ENCODE results near the gene ATP6V0B.

The ATP6V0B gene

DNA sequence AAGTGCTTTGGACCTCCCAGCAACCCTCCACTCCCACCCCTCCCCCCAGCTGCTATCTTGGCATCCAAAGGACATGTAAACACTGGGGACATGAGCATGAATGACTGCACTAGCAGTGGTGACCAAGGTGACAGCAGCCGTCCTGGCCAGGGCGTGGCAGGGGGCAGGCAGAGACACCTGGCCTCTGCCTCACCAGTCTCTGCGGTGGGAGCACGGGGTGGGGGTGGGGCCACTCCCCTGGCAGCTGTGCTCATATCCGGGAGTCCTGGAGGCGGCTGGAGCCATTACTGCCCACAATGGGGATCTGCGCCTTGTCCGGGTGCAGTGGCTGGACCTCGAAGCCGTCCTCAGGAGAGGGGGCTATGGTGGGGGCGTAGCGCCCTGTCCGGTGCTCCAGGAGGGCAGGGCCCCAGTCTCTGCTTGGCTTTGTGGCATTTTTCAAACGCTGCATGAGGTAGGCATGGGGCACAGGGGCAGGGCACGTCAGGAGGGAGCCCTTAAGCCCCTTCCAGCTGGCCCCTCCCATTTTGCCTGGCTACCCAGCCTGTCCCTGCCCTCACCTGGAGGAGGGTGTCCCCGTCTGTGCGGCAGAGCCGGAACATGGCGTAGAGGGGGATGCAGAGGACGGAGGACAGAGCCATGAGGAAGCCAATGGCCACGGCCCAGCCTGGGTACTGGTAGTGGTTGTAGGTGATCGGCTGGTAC is 22.7 kb downstream of the ATP6V0B start:
- no peak overlapping the region for H3K4me2 ChIP-seq (ENCODE audit: low read length)
- no peak for TF ChIP-seq EZH2phosphoT487 (IDR thresholded peaks at IDR 0.05; ENCODE audit: low read depth)
- TF ChIP-seq, protein P1, sequence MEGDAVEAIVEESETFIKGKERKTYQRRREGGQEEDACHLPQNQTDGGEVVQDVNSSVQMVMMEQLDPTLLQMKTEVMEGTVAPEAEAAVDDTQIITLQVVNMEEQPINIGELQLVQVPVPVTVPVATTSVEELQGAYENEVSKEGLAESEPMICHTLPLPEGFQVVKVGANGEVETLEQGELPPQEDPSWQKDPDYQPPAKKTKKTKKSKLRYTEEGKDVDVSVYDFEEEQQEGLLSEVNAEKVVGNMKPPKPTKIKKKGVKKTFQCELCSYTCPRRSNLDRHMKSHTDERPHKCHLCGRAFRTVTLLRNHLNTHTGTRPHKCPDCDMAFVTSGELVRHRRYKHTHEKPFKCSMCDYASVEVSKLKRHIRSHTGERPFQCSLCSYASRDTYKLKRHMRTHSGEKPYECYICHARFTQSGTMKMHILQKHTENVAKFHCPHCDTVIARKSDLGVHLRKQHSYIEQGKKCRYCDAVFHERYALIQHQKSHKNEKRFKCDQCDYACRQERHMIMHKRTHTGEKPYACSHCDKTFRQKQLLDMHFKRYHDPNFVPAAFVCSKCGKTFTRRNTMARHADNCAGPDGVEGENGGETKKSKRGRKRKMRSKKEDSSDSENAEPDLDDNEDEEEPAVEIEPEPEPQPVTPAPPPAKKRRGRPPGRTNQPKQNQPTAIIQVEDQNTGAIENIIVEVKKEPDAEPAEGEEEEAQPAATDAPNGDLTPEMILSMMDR (IDR thresholded peaks at IDR 0.05; ENCODE audit: low read depth, low read length), result no peak
- H3K27ac ChIP-seq (ENCODE audit: low read length), result no peak overlapping the region
- H3K79me2 ChIP-seq (ENCODE audit: low read length), result no peaks in the 10 kb centered on the region
- H3K4me1 ChIP-seq (ENCODE audit: low read length), result peaks cover 7% of the 10 kb centered on the region; the same call in 1 of the 2 replicates
- H3K27me3 ChIP-seq (ENCODE audit: low read depth, low read length), result no peaks in the 10 kb centered on the region
- H3K4me3 ChIP-seq (ENCODE audit: low read length), result no peak overlapping the region
- no peak overlapping the region for H2AFZ ChIP-seq (ENCODE audit: low read depth, low read length)
- no peaks in the 10 kb centered on the region for H3K9me3 ChIP-seq (ENCODE audit: insufficient read depth, low read length)
- H3K36me3 ChIP-seq (replicated peaks; ENCODE audit: low read depth, low read length), result no peaks in the 10 kb centered on the region
- H3K9ac ChIP-seq (ENCODE audit: low read length), result no peak overlapping the region
- no peaks in the 10 kb centered on the region for H4K20me1 ChIP-seq (ENCODE audit: insufficient read depth, low read length)

DNA sequence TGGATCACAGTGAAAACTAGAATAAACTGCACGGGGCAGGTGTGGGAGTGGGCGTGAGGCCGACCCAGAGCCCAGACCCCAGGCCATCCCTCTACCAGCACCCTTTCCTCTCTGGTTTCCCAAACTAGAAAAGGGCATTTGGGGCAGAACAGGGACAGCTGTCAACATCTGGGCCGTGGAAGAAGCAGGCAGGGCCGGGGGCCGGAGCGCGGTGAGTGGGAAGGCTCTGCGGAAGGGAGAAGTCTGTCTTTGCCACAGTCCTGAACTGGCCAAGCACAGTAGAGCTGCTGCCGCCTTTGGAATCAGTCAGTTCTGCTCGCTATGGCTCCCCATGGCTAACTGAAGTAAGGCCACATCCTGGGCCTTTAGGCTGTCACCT is 23.2 kb downstream of the ATP6V0B start:
- Histone ChIP-seq H3K79me2 (ENCODE audit: low read length) (no peaks in the 10 kb centered on the region), H3K4me2 (ENCODE audit: low read length) (no peak overlapping the region), H3K9ac (ENCODE audit: low read length) (no peak overlapping the region), H3K27me3 (ENCODE audit: low read depth, low read length) (no peaks in the 10 kb centered on the region), H3K9me3 (ENCODE audit: insufficient read depth, low read length) (no peaks in the 10 kb centered on the region), H3K4me1 (ENCODE audit: low read length) (peaks cover 7% of the 10 kb centered on the region; the same call in 1 of the 2 replicates), H3K36me3 (replicated peaks; ENCODE audit: low read depth, low read length) (no peaks in the 10 kb centered on the region), H4K20me1 (ENCODE audit: insufficient read depth, low read length) (no peaks in the 10 kb centered on the region), H2AFZ (ENCODE audit: low read depth, low read length) (no peak overlapping the region), H3K27ac (ENCODE audit: low read length) (no peak overlapping the region), H3K4me3 (ENCODE audit: low read length) (no peak overlapping the region)
- TF ChIP-seq EZH2phosphoT487 (IDR thresholded peaks at IDR 0.05; ENCODE audit: low read depth), result no peak
- TF ChIP-seq, protein P1 (IDR thresholded peaks at IDR 0.05; ENCODE audit: low read depth, low read length), result no peak

DNA sequence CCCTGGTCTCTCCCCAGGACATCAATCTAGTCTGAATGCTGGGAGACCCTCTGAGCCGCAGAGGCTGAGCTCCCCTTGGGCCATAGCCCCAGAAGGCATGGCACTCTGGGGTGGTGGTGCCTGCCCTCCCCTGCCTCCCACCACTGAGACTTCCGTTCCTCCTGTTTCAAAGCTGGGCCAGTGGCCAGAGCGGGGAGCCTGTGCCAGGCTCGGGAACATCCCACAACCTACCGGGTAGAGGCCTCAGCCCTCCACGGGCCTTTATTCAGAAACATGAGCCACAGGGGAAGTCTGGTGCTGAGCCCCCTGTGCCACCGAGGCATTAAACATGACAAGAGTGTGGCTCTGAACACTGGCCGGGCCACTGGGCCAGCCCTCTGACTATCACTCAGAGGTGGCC is 24.7 kb downstream of the ATP6V0B start:
- Histone ChIP-seq H3K4me2 (ENCODE audit: low read length) (no peak overlapping the region), H2AFZ (ENCODE audit: low read depth, low read length) (no peak overlapping the region), H3K36me3 (replicated peaks; ENCODE audit: low read depth, low read length) (no peaks in the 10 kb centered on the region), H3K9ac (ENCODE audit: low read length) (no peak overlapping the region), H3K4me3 (ENCODE audit: low read length) (no peak overlapping the region), H3K79me2 (ENCODE audit: low read length) (no peaks in the 10 kb centered on the region), H4K20me1 (ENCODE audit: insufficient read depth, low read length) (no peaks in the 10 kb centered on the region), H3K9me3 (ENCODE audit: insufficient read depth, low read length) (no peaks in the 10 kb centered on the region), H3K4me1 (ENCODE audit: low read length) (no peaks in the 10 kb centered on the region), H3K27me3 (ENCODE audit: low read depth, low read length) (no peaks in the 10 kb centered on the region), H3K27ac (ENCODE audit: low read length) (no peak overlapping the region)
- no peak for TF ChIP-seq EZH2phosphoT487 (IDR thresholded peaks at IDR 0.05; ENCODE audit: low read depth)
- TF ChIP-seq, protein P1 (IDR thresholded peaks at IDR 0.05; ENCODE audit: low read depth, low read length), result no peak

DNA sequence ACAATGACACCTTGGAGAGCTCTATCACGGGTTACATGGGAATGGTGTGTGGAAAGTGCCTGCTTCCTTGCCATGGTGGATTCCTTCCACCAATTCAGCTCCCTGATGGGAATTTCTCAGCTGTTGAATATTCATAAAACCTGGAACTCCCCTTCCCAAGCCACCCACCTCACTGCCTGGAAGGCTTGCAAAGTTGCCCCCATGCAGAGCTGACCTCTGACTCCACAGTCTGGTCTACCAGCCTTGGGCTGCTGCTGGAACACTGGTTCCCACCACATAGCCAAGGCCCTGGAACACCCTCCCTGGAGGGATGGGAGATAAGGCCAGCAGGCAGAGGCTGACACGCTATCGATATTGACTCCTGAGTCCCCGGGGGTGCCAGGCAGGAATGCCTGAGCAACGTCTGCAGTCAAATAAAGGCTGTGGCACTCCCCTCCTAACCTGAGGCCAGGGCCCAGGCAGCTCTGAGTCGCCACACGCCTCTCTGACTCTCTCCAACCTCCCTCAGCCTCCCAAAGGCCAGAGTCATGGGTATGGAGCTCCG is 25.4 kb downstream of the ATP6V0B start:
- H3K79me2 ChIP-seq (ENCODE audit: low read length), result no peaks in the 10 kb centered on the region

More for the DNA sequence above, 25.4 kb downstream of the ATP6V0B start:
- no peak overlapping the region for H3K27ac ChIP-seq (ENCODE audit: low read length)
- H3K9me3 ChIP-seq (ENCODE audit: insufficient read depth, low read length), result no peaks in the 10 kb centered on the region
- no peak overlapping the region for H2AFZ ChIP-seq (ENCODE audit: low read depth, low read length)
- no peak overlapping the region for H3K9ac ChIP-seq (ENCODE audit: low read length)
- H3K27me3 ChIP-seq (ENCODE audit: low read depth, low read length), result no peaks in the 10 kb centered on the region
- no peaks in the 10 kb centered on the region for H3K4me1 ChIP-seq (ENCODE audit: low read length)
- H4K20me1 ChIP-seq (ENCODE audit: insufficient read depth, low read length), result no peaks in the 10 kb centered on the region
- TF ChIP-seq, protein P1 (IDR thresholded peaks at IDR 0.05; ENCODE audit: low read depth, low read length), result no peak
- no peak for TF ChIP-seq EZH2phosphoT487 (IDR thresholded peaks at IDR 0.05; ENCODE audit: low read depth)
- H3K4me2 ChIP-seq (ENCODE audit: low read length), result no peak overlapping the region
- no peaks in the 10 kb centered on the region for H3K36me3 ChIP-seq (replicated peaks; ENCODE audit: low read depth, low read length)
- no peak overlapping the region for H3K4me3 ChIP-seq (ENCODE audit: low read length)
